ENCODE data around the gene RTP2.

DNA sequence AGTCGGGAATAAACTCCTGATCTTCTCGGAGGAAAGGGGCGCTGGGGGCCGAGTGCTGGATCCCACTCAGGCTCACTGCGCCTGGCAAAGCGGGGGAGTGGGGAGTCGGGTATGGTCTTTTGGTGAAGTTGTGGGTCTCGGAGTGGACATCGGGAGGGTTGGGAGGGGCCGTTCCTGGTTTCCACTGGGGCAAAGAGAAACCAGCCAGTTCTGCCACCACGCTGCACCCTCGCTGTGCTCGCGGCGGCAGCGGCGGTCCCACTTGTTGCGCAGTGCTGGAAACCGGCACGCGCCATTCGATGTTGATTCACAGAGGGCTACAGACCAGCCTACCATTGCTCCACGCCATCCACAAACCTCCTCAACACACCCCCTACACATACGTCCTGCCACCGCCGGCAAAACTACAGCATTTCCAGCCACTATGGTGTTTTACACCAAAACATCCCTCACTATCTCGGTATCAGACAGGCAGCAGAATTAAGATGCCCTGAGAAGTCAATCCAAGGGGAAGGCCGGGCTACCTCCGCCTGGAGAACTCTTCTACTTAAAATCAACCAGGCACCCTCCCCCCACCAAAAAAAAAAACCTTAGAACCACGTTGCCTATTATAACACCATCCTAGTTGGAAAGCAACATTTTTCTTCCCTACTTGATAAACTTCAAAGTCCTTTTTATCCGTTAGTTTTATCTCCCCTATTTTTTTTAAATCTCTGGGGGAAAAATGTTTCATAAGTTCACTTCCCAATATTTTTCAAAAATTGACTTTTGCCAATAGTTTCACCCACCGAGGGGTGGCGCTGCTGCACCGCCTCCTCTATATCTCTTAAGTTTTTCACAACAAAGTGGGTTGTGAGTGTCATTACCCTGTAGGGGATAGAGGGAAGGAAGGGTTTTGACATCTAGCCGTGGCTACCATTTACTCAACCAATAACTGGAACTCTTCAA, 39.3 kb upstream of the RTP2 start:
- TF ChIP-seq POLR2AphosphoS5 (IDR thresholded peaks at IDR 0.05; ENCODE audit: low read depth, low read length) (no peak), POLR2A (IDR thresholded peaks at IDR 0.05; ENCODE audit: low read depth, low read length) (no peak)
